Suppressor macrophage treated with lipopolysaccharide for 4 hours (primary cell): ENCODE results near the gene SRGAP1.
A peak's percentile ranks its signal among the peaks of the same experiment; 100 is the strongest.
"Not testable (repeated sequence)": the region's sequence is repeated elsewhere in the genome, so short reads cannot be mapped to it uniquely, and the experiment has no call there.

Experiments
- DNase-seq: peaks from one replicate; pipeline ENCODE4 v3.0.0-alpha.2; 2020

SRGAP1 gene

GRCh38 chr12:64063121-64063520 is 218.6 kb downstream of the SRGAP1 start:
- no peak for DNase-seq

- DNase-seq, result no peak
Observed at GRCh38 chr12:64064240-64064639, 219.7 kb downstream of the SRGAP1 start.

- no peak for DNase-seq
Observed at GRCh38 chr12:64064706-64065105, 220.2 kb downstream of the SRGAP1 start.

GRCh38 chr12:64065881-64066451 is 221.5 kb downstream of the SRGAP1 start:
- DNase-seq, result no peak

GRCh38 chr12:64066776-64067175 is 222.3 kb downstream of the SRGAP1 start:
- no peak for DNase-seq

GRCh38 chr12:64070454-64070853 is 226.0 kb downstream of the SRGAP1 start:
- no peak for DNase-seq

GRCh38 chr12:64072916-64073575 is 228.5 kb downstream of the SRGAP1 start:
- no peak for DNase-seq

- not testable (repeated sequence) for DNase-seq
Observed at GRCh38 chr12:64076565-64076964, 232.1 kb downstream of the SRGAP1 start.

GRCh38 chr12:64077922-64078321 is 233.4 kb downstream of the SRGAP1 start:
- DNase-seq, result no peak

- no peak for DNase-seq
Observed at GRCh38 chr12:64080319-64081007, 236.0 kb downstream of the SRGAP1 start.

- DNase-seq, result no peak
Observed at GRCh38 chr12:64081008-64081404, 236.5 kb downstream of the SRGAP1 start.

- no peak for DNase-seq
Observed at GRCh38 chr12:64082116-64082515, 237.6 kb downstream of the SRGAP1 start.

- no peak for DNase-seq
Observed at GRCh38 chr12:64082866-64083268, 238.4 kb downstream of the SRGAP1 start.

- peak; percentile 8 for DNase-seq
Observed at GRCh38 chr12:64083285-64084210, 239.0 kb downstream of the SRGAP1 start.

GRCh38 chr12:64085154-64085553 is 240.7 kb downstream of the SRGAP1 start:
- no peak for DNase-seq

GRCh38 chr12:64085996-64086395 is 241.5 kb downstream of the SRGAP1 start:
- DNase-seq, result no peak

GRCh38 chr12:64086946-64087345 is 242.4 kb downstream of the SRGAP1 start:
- no peak for DNase-seq

- DNase-seq, result no peak
Observed at GRCh38 chr12:64087761-64088160, 243.3 kb downstream of the SRGAP1 start.

GRCh38 chr12:64088431-64089349 is 244.2 kb downstream of the SRGAP1 start:
- peak; percentile 89 for DNase-seq

GRCh38 chr12:64090047-64090446 is 245.5 kb downstream of the SRGAP1 start:
- peak; percentile 52 for DNase-seq

- DNase-seq, result no peak
Observed at GRCh38 chr12:64091186-64091585, 246.7 kb downstream of the SRGAP1 start.
